Liver (tissue), 9 donors: ENCODE results near the gene WNT4. TPM values are rescaled to one million over a fixed set of nuclear protein-coding genes. Genes with fewer than 3 reads are reported as not detected.

Source experiments
- DNase-seq: peaks from one replicate; pipeline ENCODE4 v3.0.0-alpha.2; 2017; ENCODE audit warnings: low spot score
- H3K27ac ChIP-seq, 2 donors: one replicate each; pipeline ENCODE4 v1.7.0; 2013; ENCODE audit warnings: inconsistent platforms in 2 of 2, low read length in 2 of 2, control low read depth in 1 of 2, low read depth in 1 of 2, mild to moderate bottlenecking in 1 of 2
- H3K27me3 ChIP-seq, 4 donors: one replicate each; pipeline versions ENCODE4 v1.6.1 to v1.7.0; 2013; ENCODE audit warnings: low read length in 3 of 4, inconsistent platforms in 1 of 4, mild to moderate bottlenecking in 1 of 4, moderate library complexity in 1 of 4; ENCODE audit not compliant: control insufficient read depth in 4 of 4, insufficient read depth in 4 of 4
- H3K36me3 ChIP-seq, 4 donors: one replicate each; pipeline versions ENCODE4 v1.6.1 to v1.7.0; 2013; ENCODE audit warnings: low read length in 3 of 4, mild to moderate bottlenecking in 3 of 4, low read depth in 1 of 4, moderate library complexity in 1 of 4; ENCODE audit not compliant: control insufficient read depth in 4 of 4, insufficient read depth in 3 of 4
- H3K4me1 ChIP-seq, 4 donors: one replicate each; pipeline versions ENCODE4 v1.6.1 to v1.7.0; 2013; ENCODE audit warnings: low read length in 3 of 4, mild to moderate bottlenecking in 3 of 4, moderate library complexity in 1 of 4; ENCODE audit not compliant: control insufficient read depth in 4 of 4, insufficient read depth in 4 of 4
- H3K4me3 ChIP-seq, 3 donors: one replicate each; pipeline versions ENCODE4 v1.6.1 to v1.7.0; 2013; ENCODE audit warnings: low read length in 3 of 3, control low read depth in 1 of 3, low read depth in 1 of 3, mild to moderate bottlenecking in 1 of 3
- H3K9ac ChIP-seq, 2 donors: one replicate each; pipeline ENCODE4 v1.7.0; 2013; ENCODE audit warnings: low read length in 2 of 2, mild to moderate bottlenecking in 2 of 2, moderate library complexity in 2 of 2, control low read depth in 1 of 2, low read depth in 1 of 2
- H3K9me3 ChIP-seq, 4 donors: one replicate each; pipeline versions ENCODE4 v1.6.1 to v1.7.0; 2013; ENCODE audit warnings: low read length in 3 of 4; ENCODE audit not compliant: control insufficient read depth in 4 of 4
- ATF3 ChIP-seq: IDR thresholded peaks from 2 replicates; pipeline ENCODE4 v1.6.1; 2016; ENCODE audit warnings: antibody characterized with exemption
- CTCF ChIP-seq: fragments of 150-350 bp; IDR thresholded peaks from 2 replicates; pipeline ENCODE4 v1.5.1; 2017; ENCODE audit warnings: improper control_type of control experiment, low read depth, low read length; ENCODE audit not compliant: missing input control
- EGR1 ChIP-seq, 2 donors: IDR thresholded peaks; 2 replicates each; pipeline ENCODE4 v1.6.1; 2016 to 2018; ENCODE audit warnings: antibody characterized with exemption in 2 of 2, low read depth in 2 of 2
- FOXA1 ChIP-seq: IDR thresholded peaks from 2 replicates; pipeline ENCODE4 v1.6.1; 2016; ENCODE audit warnings: antibody characterized with exemption
- FOXA2 ChIP-seq: IDR thresholded peaks from 2 replicates; pipeline ENCODE4 v1.6.1; 2016; ENCODE audit warnings: antibody characterized with exemption
- GABPA ChIP-seq, 2 donors: IDR thresholded peaks in 1 of 2; conservative IDR thresholded peaks in 1 of 2; 2 replicates each; pipeline ENCODE4 v1.6.1; 2016; ENCODE audit warnings: antibody characterized with exemption in 2 of 2, mild to moderate bottlenecking in 1 of 2, moderate library complexity in 1 of 2
- HNF4G ChIP-seq: IDR thresholded peaks from 2 replicates; pipeline ENCODE4 v1.6.1; 2016; ENCODE audit warnings: antibody characterized with exemption
- JUND ChIP-seq, 2 donors: IDR thresholded peaks; 2 replicates each; pipeline ENCODE4 v1.6.1; 2016; ENCODE audit warnings: antibody characterized with exemption in 2 of 2
- MAX ChIP-seq: IDR thresholded peaks from 2 replicates; pipeline ENCODE4 v1.6.1; 2016; ENCODE audit warnings: antibody characterized with exemption
- NR2F2 ChIP-seq: IDR thresholded peaks from 2 replicates; pipeline ENCODE4 v1.6.1; 2016; ENCODE audit warnings: antibody characterized with exemption
- RAD21 ChIP-seq, 2 donors: IDR thresholded peaks; 2 replicates each; pipeline ENCODE4 v1.6.1; 2016; ENCODE audit warnings: antibody characterized with exemption in 2 of 2, mild to moderate bottlenecking in 2 of 2
- REST ChIP-seq: IDR thresholded peaks from 2 replicates; pipeline ENCODE4 v1.6.1; 2016; ENCODE audit warnings: antibody characterized with exemption, mild to moderate bottlenecking
- RXRA ChIP-seq, 2 donors: IDR thresholded peaks; 2 replicates each; pipeline ENCODE4 v1.6.1; 2017 to 2018; ENCODE audit warnings: antibody characterized with exemption in 2 of 2, mild to moderate bottlenecking in 1 of 2
- SP1 ChIP-seq: IDR thresholded peaks from 2 replicates; pipeline ENCODE4 v1.6.1; 2018; ENCODE audit warnings: antibody characterized with exemption, mild to moderate bottlenecking
- TAF1 ChIP-seq: conservative IDR thresholded peaks from 2 replicates; pipeline ENCODE4 v1.6.1; 2016; ENCODE audit warnings: antibody characterized with exemption, mild to moderate bottlenecking
- YY1 ChIP-seq: IDR thresholded peaks from 2 replicates; pipeline ENCODE4 v1.6.1; 2016; ENCODE audit warnings: antibody characterized with exemption, mild to moderate bottlenecking
- ZBTB33 ChIP-seq: IDR thresholded peaks from 2 replicates; pipeline ENCODE4 v1.6.1; 2016; ENCODE audit warnings: antibody characterized with exemption
- WGBS: extraction: QIAGEN DNeasy Blood & Tissue Kit; methylation state at CpG from one replicate; pipeline ENCODE4 v1.1.7; 2013; 5-methylcytosine and 5-hydroxymethylcytosine counted together
- polyA plus RNA-seq, 2 donors: library from polyadenylated mRNA; stranded (reverse) in 1 of 2; unstranded in 1 of 2; fragments of 200-250 nt in 1 of 2; fragments of >200 nt in 1 of 2; fragmentation: Nextera tagmentation in 1 of 2; extraction: Ambion mirVana in 1 of 2; gene quantifications; one replicate each; pipeline versions ENCODE4 v1.2.1 to v1.2.3, GENCODE V29; 2013 to 2015
- total RNA-seq, 2 donors: library from RNA; depleted of rRNA; stranded (reverse); fragments of >200 nt; gene quantifications; one replicate each; pipeline ENCODE4 v1.2.3, GENCODE V29; 2014
- donor health status: healthy.
- donor health status: healthy.
- donor health status: healthy.
- donor health status: healthy.
- donor health status: healthy.

WNT4 gene
- total and polyA plus RNA-seq, 4 donors, result under 0.01 to 0.09 TPM; not detected in 2

GRCh38 chr1:22158654-22159053, 15.8 kb upstream of the WNT4 start (continued):
- TF ChIP-seq RXRA (IDR thresholded peaks at IDR 0.05) (no peak), MAX (no peak), FOXA1 (no peak), EGR1 (IDR thresholded peaks at IDR 0.05; ENCODE audit: low read depth in 2 of 2) (no peak), ATF3 (no peak), NR2F2 (no peak), ZBTB33 (no peak)

- Histone ChIP-seq H3K4me1 (no peaks in the 10 kb centered on the region), H3K9ac (no peak overlapping the region), H3K27me3 (peaks cover 0 to 3% (median 0%) of the 10 kb centered on the region in 4 donors), H3K36me3 (no peaks in the 10 kb centered on the region), H3K4me3 (no peak overlapping the region), H3K9me3 (no peaks in the 10 kb centered on the region), H3K27ac (no peak overlapping the region)
- WGBS, result 78% methylated on average over 9 of the region's 9 CpGs
- no peak for TF ChIP-seq JUND (IDR thresholded peaks at IDR 0.05)
- TF ChIP-seq FOXA1, result no peak
- TF ChIP-seq REST, result no peak
- no peak for TF ChIP-seq FOXA2
- no peak for TF ChIP-seq SP1
- no peak for TF ChIP-seq RXRA (IDR thresholded peaks at IDR 0.05)
- no peak for TF ChIP-seq NR2F2
- TF ChIP-seq RAD21 (IDR thresholded peaks at IDR 0.05), result no peak
- DNase-seq, result no peak
These were observed 14.6 kb upstream of the WNT4 start for GRCh38 chr1:22157359-22157966.

- Histone ChIP-seq H3K36me3 (no peaks in the 10 kb centered on the region), H3K4me3 (no peak overlapping the region), H3K9ac (no peak overlapping the region), H3K9me3 (no peaks in the 10 kb centered on the region), H3K27me3 (peaks cover 0 to 3% (median 0%) of the 10 kb centered on the region in 4 donors), H3K27ac (no peak overlapping the region), H3K4me1 (no peaks in the 10 kb centered on the region)
- no peak for DNase-seq
- 80% methylated on average over 4 of the region's 4 CpGs for WGBS
- TF ChIP-seq SP1 (no peak), RAD21 (IDR thresholded peaks at IDR 0.05) (no peak), TAF1 (no peak), FOXA2 (no peak), JUND (IDR thresholded peaks at IDR 0.05) (no peak), HNF4G (no peak), RXRA (IDR thresholded peaks at IDR 0.05) (no peak), EGR1 (IDR thresholded peaks at IDR 0.05; ENCODE audit: low read depth in 2 of 2) (no peak), NR2F2 (no peak), YY1 (no peak), ATF3 (no peak), GABPA (IDR thresholded peaks at IDR 0.05 in 1 of 2, conservative IDR thresholded peaks at IDR 0.05 in 1 of 2) (no peak), FOXA1 (no peak), CTCF (no peak), REST (no peak)
These were observed 12.6 kb upstream of the WNT4 start for GRCh38 chr1:22155517-22155916.
